PC-9 (cell line): Measurements from ENCODE around the gene LRRC27.

Experiments used
- CTCF ChIP-seq: fragments of 200-600 bp; sonication (generic); conservative IDR thresholded peaks from 2 replicates; pipeline ENCODE4 v1.6.1; 2017; ENCODE audit warnings: mixed run types, antibody characterized with exemption, mild to moderate bottlenecking, moderate library complexity
- EZH2 ChIP-seq: fragments of 200-600 bp; sonication (generic); IDR thresholded peaks from 2 replicates; pipeline ENCODE4 v1.8.0; 2017; ENCODE audit warnings: antibody characterized with exemption, low read depth

DNA sequence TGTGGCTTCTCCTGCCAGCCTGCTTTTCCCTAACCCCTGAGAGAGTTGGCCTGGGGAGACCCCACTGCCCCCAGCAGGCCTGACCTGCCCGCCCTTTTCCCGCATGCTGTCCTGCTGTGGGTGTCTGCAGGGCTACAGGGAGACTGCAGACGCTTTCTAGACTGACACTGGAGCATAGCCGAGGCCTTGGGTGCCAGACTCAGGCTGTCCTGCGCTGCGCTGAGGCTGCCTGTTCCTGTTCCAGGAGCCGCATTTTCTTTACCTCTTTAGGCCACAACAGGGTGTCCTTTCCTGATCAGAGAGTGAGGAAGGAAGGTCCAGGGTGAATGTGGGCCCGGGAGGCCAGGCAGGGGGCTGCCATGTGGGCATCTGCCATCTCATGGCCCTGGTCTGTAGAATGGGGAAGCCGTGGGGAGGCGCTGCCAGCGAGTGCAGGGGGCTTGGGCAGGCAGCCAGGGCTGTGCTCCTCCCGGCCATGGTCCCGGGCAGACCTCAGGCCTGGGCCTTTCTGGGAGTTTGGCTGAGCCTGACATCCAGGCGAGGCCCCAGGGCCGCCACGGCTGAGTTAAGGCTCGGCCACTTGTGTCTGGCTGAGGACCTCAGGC is 68.7 kb downstream of the LRRC27 start:
- no peak for TF ChIP-seq EZH2
- no peak for TF ChIP-seq CTCF
